ENCODE results near the gene TOMM40L. TPM values are rescaled to one million over a fixed set of nuclear protein-coding genes. Genes with fewer than 3 reads are reported as not detected.

TOMM40L gene
- total RNA-seq: 11.9 and 16.4 TPM in 2 replicates

GRCh38 chr1:161225534-161226319 lies at the start of gene TOMM40L:
TOMM40L (plus strand) TSS chr1:161226060; CDS start chr1:161226490, 430 bp downstream.

GRCh38 chr1:161177112-161177935 lies 48.5 kb upstream of the TOMM40L start, which contains the start of gene B4GALT3:
B4GALT3 (minus strand) TSS chr1:161177507; CDS start chr1:161176060, 1,447 bp downstream.

GRCh38 chr1:161198897-161199431 lies 26.9 kb upstream of the TOMM40L start, which contains the start of gene ADAMTS4:
ADAMTS4 (minus strand) TSS chr1:161199054; CDS start chr1:161198627, 427 bp downstream.

GRCh38 chr1:161201836-161202712 lies 23.8 kb upstream of the TOMM40L start, which contains the start of gene NDUFS2:
NDUFS2 (plus strand) TSS chr1:161202367; CDS start chr1:161202386, 19 bp downstream.

GRCh38 chr1:161215076-161215475 lies 10.8 kb upstream of the TOMM40L start, which contains the start of gene FCER1G:
FCER1G (plus strand) TSS chr1:161215295; CDS start chr1:161215322, 27 bp downstream.

GRCh38 chr1:161238039-161238473 lies 12.2 kb downstream of the TOMM40L start, which contains the start of gene NR1I3:
NR1I3 (minus strand) TSS chr1:161238203; CDS start chr1:161236565, 1,638 bp downstream.

GRCh38 chr1:161258439-161259344 lies 32.8 kb downstream of the TOMM40L start, which contains the start of gene PCP4L1:
PCP4L1 (plus strand) TSS chr1:161258745; CDS start chr1:161258975, 230 bp downstream.

Other genes starting within 250 kb of the TOMM40L start
- gene F11R, start 204.9 kb upstream of the TOMM40L start, total RNA-seq: 0.53 and 0.86 TPM in 2 replicates
- gene TSTD1, start 187.1 kb upstream of the TOMM40L start, total RNA-seq: 0.86 and 2.5 TPM in 2 replicates
- gene USF1, start 180.1 kb upstream of the TOMM40L start, total RNA-seq: 65.7 and 69.8 TPM in 2 replicates
- not detected in 2 replicates for gene ARHGAP30, start 156.2 kb upstream of the TOMM40L start, total RNA-seq
- gene NECTIN4, start 136.5 kb upstream of the TOMM40L start, total RNA-seq: under 0.01 and 1.4 TPM in 2 replicates
- gene KLHDC9, start 127.7 kb upstream of the TOMM40L start, total RNA-seq: 2.5 and 4.0 TPM in 2 replicates
- 36.3 and 83.5 TPM in 2 replicates for gene PFDN2, start 108.0 kb upstream of the TOMM40L start, total RNA-seq
- gene NIT1, start 108.0 kb upstream of the TOMM40L start, total RNA-seq: 43.8 and 61.1 TPM in 2 replicates
- gene DEDD, start 93.4 kb upstream of the TOMM40L start, total RNA-seq: 31.4 and 31.9 TPM in 2 replicates
- 90.9 and 113 TPM in 2 replicates for gene UFC1, start 72.1 kb upstream of the TOMM40L start, total RNA-seq
- gene USP21, start 66.6 kb upstream of the TOMM40L start, total RNA-seq: 8.1 and 12.2 TPM in 2 replicates
- 12.4 and 32.0 TPM in 2 replicates for gene PPOX, start 59.6 kb upstream of the TOMM40L start, total RNA-seq
- 36.0 and 42.1 TPM in 2 replicates for gene B4GALT3, start 48.6 kb upstream of the TOMM40L start, total RNA-seq
- gene ADAMTS4, start 27.0 kb upstream of the TOMM40L start, total RNA-seq: 9.5 and 14.5 TPM in 2 replicates
- gene NDUFS2, start 23.7 kb upstream of the TOMM40L start, total RNA-seq: 134 and 138 TPM in 2 replicates
- not detected in 2 replicates for gene FCER1G, start 10.8 kb upstream of the TOMM40L start, total RNA-seq
- gene APOA2, start 2.4 kb upstream of the TOMM40L start, total RNA-seq: not detected in 2 replicates
- not detected in 2 replicates for gene NR1I3, start 12.1 kb downstream of the TOMM40L start, total RNA-seq
- gene PCP4L1, start 32.7 kb downstream of the TOMM40L start, total RNA-seq: not detected in 2 replicates
- gene MPZ, start 83.9 kb downstream of the TOMM40L start, total RNA-seq: 3.5 and 20.9 TPM in 2 replicates
- 41.8 and 122 TPM in 2 replicates for gene SDHC, start 88.3 kb downstream of the TOMM40L start, total RNA-seq
- not detected in 2 replicates for gene CFAP126, start 141.8 kb downstream of the TOMM40L start, total RNA-seq